RWPE1 (cell line): ENCODE data around the gene KPNA5.
"Not testable (repeated sequence)": the region's sequence is repeated elsewhere in the genome, so short reads cannot be mapped to it uniquely, and the experiment has no call there.

Experiments
- CTCF ChIA-PET: fragments of 350-600 bp; sonication (Branson Sonifier 250); formaldehyde crosslinking; extraction: SDS; loops from one replicate; lab custom pipeline; 2021; lab: Yijun Ruan, JAX
- POLR2A ChIA-PET: fragments of 400-600 bp; formaldehyde crosslinking; extraction: SDS; loops from one replicate; lab custom pipeline; 2020; ENCODE audit warnings: antibody characterized with exemption; ENCODE audit not compliant: low non-redundant PET; lab: Yijun Ruan, JAX
- DNase-seq: peaks from one replicate; pipeline ENCODE4 v3.0.0; 2012; ENCODE audit warnings: low spot score
- H3K27ac ChIP-seq: fragments of 450-650 bp; 2 replicates; pipeline ENCODE4 v1.5.1; 2017
- TF ChIP-seq, protein P1 (sequence below): fragments of 450-650 bp; conservative IDR thresholded peaks from 2 replicates; pipeline ENCODE4 v1.5.1; 2017; ENCODE audit warnings: low read depth, mild to moderate bottlenecking

The KPNA5 gene

DNA sequence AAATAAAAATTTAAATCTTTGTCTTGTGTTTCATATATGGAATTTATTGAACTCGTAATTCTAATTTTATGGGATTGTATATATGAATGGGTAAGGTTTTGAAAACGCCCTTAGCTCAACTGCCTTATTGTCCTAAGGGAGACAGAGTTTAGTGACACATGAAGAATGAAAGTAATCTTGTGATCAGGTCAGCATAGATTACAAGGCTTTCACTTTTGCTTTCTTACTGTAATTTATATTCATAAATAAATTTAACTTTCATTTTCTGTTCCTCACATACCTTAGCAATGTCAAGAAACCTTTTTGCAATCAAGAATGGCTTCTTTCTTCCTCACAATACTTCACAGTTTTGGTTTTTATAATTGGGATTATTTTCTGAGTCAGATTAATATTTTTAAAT is 14.4 kb downstream of the KPNA5 start:
- H3K27ac ChIP-seq: no peak overlapping the region
- ChIA-PET POLR2A (no interaction called here), CTCF (no interaction called here)
- TF ChIP-seq, protein P1, sequence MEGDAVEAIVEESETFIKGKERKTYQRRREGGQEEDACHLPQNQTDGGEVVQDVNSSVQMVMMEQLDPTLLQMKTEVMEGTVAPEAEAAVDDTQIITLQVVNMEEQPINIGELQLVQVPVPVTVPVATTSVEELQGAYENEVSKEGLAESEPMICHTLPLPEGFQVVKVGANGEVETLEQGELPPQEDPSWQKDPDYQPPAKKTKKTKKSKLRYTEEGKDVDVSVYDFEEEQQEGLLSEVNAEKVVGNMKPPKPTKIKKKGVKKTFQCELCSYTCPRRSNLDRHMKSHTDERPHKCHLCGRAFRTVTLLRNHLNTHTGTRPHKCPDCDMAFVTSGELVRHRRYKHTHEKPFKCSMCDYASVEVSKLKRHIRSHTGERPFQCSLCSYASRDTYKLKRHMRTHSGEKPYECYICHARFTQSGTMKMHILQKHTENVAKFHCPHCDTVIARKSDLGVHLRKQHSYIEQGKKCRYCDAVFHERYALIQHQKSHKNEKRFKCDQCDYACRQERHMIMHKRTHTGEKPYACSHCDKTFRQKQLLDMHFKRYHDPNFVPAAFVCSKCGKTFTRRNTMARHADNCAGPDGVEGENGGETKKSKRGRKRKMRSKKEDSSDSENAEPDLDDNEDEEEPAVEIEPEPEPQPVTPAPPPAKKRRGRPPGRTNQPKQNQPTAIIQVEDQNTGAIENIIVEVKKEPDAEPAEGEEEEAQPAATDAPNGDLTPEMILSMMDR: no peak
- DNase-seq: no peak

DNA sequence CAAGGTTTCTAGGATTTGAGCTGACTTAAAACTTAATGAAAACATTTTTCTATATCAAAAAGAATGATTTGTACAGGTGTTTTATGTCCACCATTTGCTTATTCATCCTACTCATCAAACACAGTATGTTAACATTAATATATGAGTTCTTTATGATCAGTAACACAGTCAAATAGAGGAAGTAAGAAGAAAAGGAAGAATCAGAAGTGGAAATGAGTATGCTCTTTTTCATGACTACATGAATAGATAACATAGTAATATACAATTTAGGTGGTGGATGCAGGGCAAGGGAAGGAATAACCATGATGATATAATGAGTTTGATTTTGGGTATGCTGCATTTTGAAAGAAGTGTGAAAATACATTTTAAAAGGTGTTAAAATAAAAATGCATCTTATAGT is 16.5 kb downstream of the KPNA5 start:
- no peak for DNase-seq
- ChIA-PET POLR2A (no interaction called here), CTCF (no interaction called here)
- H3K27ac ChIP-seq: no peak overlapping the region
- TF ChIP-seq, protein P1: no peak

DNA sequence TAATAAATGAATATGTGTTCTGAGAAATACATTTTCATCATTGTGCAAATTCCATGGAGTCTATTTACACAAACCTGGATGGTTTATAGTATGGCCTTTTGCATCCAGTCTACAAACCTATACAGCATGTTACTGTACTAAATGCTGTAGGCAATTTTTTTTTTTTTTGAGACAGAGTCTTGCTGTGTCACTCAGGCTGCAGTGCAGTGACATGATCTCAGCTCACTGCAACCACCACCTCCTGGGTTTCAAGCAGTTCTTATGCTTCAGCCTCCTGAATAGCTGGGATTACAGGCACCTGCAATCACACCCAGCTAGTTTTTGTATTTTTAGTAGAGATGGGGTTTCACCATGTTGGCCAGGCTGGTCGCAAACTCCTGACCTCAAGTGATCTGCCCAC is 22.9 kb downstream of the KPNA5 start:
- H3K27ac ChIP-seq, DNase-seq, CTCF ChIA-PET, POLR2A ChIA-PET: not testable (repeated sequence)

DNA sequence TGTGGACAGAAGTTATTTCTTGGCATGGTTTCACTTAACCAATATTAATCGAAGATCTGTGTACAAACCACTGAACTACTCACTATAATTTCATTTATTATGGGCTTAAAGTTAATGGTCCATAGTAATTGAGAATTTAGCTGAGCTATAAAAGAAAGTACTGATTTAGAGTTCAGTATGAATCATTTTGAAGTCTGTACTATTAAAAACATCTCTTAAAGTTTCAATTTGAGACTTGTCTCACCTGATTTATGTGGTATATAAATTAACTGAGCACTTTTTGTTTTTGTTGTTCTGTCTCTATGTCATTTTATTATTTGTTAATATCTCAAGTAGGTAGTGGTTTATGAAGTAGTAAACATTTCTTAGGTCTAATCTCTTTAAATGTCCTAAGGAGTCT is 24.9 kb downstream of the KPNA5 start:
- CTCF ChIA-PET: interaction anchor here (0.5 to 0.6 kb wide), 2 partner anchors 35 to 143 kb away, joined by 3 read pairs; no protein-coding TSS in a partner anchor
- POLR2A ChIA-PET: no interaction called here
- no peak for DNase-seq
- TF ChIP-seq, protein P1: no peak
- no peak overlapping the region for H3K27ac ChIP-seq

DNA sequence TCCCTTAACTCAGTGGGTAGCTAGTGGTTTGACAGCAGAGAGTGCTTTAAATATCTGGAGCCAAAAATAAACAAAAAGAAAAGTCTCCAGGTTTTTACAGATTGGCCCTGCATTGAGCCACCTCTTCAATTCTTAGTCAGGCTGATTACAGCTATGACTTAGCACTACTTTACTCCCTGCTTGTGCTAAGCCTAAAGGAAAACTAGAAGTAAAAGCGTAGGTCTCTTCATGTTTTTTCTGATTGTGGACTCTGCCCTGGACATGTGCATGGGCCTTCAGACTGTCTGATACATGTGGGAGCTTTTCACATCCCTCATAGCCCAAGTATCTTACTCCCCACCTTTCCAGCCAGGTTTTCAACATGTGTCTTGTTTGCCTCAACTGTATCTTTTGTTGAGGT is 33.3 kb downstream of the KPNA5 start:
- no peak overlapping the region for H3K27ac ChIP-seq
- CTCF ChIA-PET: interaction anchor here (0.6 to 0.7 kb wide), 2 partner anchors 78 to 128 kb away, joined by 3 read pairs; no protein-coding TSS in a partner anchor
- no peak for DNase-seq
- POLR2A ChIA-PET: no interaction called here
- TF ChIP-seq, protein P1: no peak

DNA sequence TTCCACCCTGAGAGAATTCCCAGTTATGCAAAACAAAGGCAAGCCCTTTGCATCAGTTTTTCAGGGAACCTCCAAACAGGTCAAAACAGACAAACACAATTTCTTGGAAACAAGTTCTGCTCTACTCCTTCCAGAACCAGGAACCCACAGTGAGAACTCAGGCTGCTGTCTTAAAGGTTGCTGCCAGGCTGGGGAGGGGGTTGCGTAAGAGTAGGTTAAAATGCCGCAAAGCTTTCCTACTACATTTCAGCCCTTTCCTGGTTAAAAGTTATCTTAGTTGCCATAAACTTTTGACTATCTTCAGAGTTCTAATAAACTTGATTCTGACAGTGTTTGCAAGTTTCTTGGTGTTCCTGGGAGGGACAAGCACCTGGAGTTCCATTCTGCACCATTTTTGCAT is 33.8 kb downstream of the KPNA5 start:
- TF ChIP-seq, protein P1: no peak
- DNase-seq: no peak
- CTCF ChIA-PET: interaction anchor here (0.6 to 0.7 kb wide), 2 partner anchors 78 to 127 kb away, joined by 3 read pairs; no protein-coding TSS in a partner anchor
- POLR2A ChIA-PET: no interaction called here
- no peak overlapping the region for H3K27ac ChIP-seq

DNA sequence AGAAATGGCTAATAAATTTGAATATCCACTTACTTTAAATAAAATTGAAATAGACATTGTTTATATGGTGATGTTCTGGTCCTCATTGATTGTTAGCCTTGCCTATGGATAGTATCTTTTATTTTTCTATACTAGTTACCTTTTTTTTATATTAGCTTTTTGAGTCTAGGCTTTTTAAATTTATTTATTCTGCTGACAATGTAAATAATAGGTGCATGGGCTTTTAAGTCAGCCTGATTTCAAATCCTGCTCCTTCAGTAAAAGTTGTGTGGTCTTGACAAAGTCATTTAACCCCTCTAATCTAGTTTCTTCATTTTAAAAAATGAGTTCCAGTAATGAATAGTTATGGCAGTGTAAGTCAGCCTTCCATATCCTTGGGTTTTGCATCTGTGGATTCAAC is 45.9 kb downstream of the KPNA5 start:
- POLR2A ChIA-PET: no interaction called here
- DNase-seq: no peak
- CTCF ChIA-PET: no interaction called here
- no peak overlapping the region for H3K27ac ChIP-seq
- TF ChIP-seq, protein P1: no peak
